ENCODE results near the gene COQ10A.
"Not testable (repeated sequence)": the region's sequence is repeated elsewhere in the genome, so short reads cannot be mapped to it uniquely, and the experiment has no call there.

GRCh38 chr12:56266068-56266692 lies 562 bp upstream of the COQ10A start:
- not testable (repeated sequence) for TF ChIP-seq CTCF (IDR thresholded peaks at IDR 0.05); POLR2A (IDR thresholded peaks at IDR 0.05); POLR2AphosphoS5 (IDR thresholded peaks at IDR 0.05); EP300 (IDR thresholded peaks at IDR 0.05; ENCODE audit: low read depth)
